Liver (tissue), 3 donors: ENCODE measurements around the gene ST7.

ENCODE experiments used
- FOXA2 ChIP-seq: IDR thresholded peaks from 2 replicates; pipeline ENCODE4 v1.6.1; 2016; ENCODE audit warnings: antibody characterized with exemption
- GABPA ChIP-seq, 2 donors: IDR thresholded peaks in 1 of 2; conservative IDR thresholded peaks in 1 of 2; 2 replicates each; pipeline ENCODE4 v1.6.1; 2016; ENCODE audit warnings: antibody characterized with exemption in 2 of 2, mild to moderate bottlenecking in 1 of 2, moderate library complexity in 1 of 2
- HNF4A ChIP-seq, 2 donors: conservative IDR thresholded peaks; 2 replicates each; pipeline ENCODE4 v1.6.1; 2016; ENCODE audit warnings: antibody characterized with exemption in 2 of 2, mild to moderate bottlenecking in 2 of 2
- JUND ChIP-seq, 2 donors: IDR thresholded peaks; 2 replicates each; pipeline ENCODE4 v1.6.1; 2016; ENCODE audit warnings: antibody characterized with exemption in 2 of 2
- MAX ChIP-seq: IDR thresholded peaks from 2 replicates; pipeline ENCODE4 v1.6.1; 2016; ENCODE audit warnings: antibody characterized with exemption
- RXRA ChIP-seq, 2 donors: IDR thresholded peaks; 2 replicates each; pipeline ENCODE4 v1.6.1; 2017 to 2018; ENCODE audit warnings: antibody characterized with exemption in 2 of 2, mild to moderate bottlenecking in 1 of 2
- SP1 ChIP-seq: IDR thresholded peaks from 2 replicates; pipeline ENCODE4 v1.6.1; 2018; ENCODE audit warnings: antibody characterized with exemption, mild to moderate bottlenecking
- TAF1 ChIP-seq: conservative IDR thresholded peaks from 2 replicates; pipeline ENCODE4 v1.6.1; 2016; ENCODE audit warnings: antibody characterized with exemption, mild to moderate bottlenecking
- YY1 ChIP-seq: IDR thresholded peaks from 2 replicates; pipeline ENCODE4 v1.6.1; 2016; ENCODE audit warnings: antibody characterized with exemption, mild to moderate bottlenecking
- TF ChIP-seq, protein P1 (sequence below): fragments of 150-350 bp; IDR thresholded peaks from 2 replicates; pipeline ENCODE4 v1.5.1; 2017; ENCODE audit warnings: improper control_type of control experiment, low read depth, low read length; ENCODE audit not compliant: missing input control
- TF ChIP-seq, protein P2 (sequence below): IDR thresholded peaks from 2 replicates; pipeline ENCODE4 v1.6.1; 2016; ENCODE audit warnings: antibody characterized with exemption, mild to moderate bottlenecking
- TF ChIP-seq, protein P3 (sequence below): IDR thresholded peaks from 2 replicates; pipeline ENCODE4 v1.6.1; 2016; ENCODE audit warnings: antibody characterized with exemption
- TF ChIP-seq, protein P4 (sequence below): IDR thresholded peaks from 2 replicates; pipeline ENCODE4 v1.6.1; 2016; ENCODE audit warnings: antibody characterized with exemption
- donor health status: healthy.
- donor health status: healthy.

DNA sequence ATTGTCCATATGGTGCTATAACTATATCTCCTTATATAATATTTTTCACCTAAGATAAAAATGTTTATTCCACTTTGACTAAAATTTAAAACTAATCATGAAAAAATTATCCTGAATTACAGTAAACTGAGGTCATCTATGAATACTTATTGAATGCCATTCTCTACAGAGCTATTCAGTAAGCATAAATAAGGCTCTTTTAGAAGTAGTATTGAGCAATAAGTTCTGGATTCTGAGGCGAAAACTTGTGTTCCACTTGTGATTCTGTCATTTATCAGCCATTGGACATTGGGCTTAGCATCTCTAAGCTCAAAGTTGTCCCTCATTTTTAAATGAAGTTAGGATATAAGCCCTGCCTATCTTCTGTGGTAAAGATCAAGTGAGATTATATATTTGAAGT lies 238.8 kb downstream of the ST7 start:
- TF ChIP-seq YY1 (no peak), TAF1 (no peak), JUND (IDR thresholded peaks at IDR 0.05) (no peak), GABPA (IDR thresholded peaks at IDR 0.05 in 1 of 2, conservative IDR thresholded peaks at IDR 0.05 in 1 of 2) (no peak), RXRA (IDR thresholded peaks at IDR 0.05) (no peak), MAX (no peak), SP1 (no peak), FOXA2 (no peak), HNF4A (conservative IDR thresholded peaks at IDR 0.05) (no peak)
- TF ChIP-seq, protein P1, sequence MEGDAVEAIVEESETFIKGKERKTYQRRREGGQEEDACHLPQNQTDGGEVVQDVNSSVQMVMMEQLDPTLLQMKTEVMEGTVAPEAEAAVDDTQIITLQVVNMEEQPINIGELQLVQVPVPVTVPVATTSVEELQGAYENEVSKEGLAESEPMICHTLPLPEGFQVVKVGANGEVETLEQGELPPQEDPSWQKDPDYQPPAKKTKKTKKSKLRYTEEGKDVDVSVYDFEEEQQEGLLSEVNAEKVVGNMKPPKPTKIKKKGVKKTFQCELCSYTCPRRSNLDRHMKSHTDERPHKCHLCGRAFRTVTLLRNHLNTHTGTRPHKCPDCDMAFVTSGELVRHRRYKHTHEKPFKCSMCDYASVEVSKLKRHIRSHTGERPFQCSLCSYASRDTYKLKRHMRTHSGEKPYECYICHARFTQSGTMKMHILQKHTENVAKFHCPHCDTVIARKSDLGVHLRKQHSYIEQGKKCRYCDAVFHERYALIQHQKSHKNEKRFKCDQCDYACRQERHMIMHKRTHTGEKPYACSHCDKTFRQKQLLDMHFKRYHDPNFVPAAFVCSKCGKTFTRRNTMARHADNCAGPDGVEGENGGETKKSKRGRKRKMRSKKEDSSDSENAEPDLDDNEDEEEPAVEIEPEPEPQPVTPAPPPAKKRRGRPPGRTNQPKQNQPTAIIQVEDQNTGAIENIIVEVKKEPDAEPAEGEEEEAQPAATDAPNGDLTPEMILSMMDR: no peak
- TF ChIP-seq, protein P2, sequence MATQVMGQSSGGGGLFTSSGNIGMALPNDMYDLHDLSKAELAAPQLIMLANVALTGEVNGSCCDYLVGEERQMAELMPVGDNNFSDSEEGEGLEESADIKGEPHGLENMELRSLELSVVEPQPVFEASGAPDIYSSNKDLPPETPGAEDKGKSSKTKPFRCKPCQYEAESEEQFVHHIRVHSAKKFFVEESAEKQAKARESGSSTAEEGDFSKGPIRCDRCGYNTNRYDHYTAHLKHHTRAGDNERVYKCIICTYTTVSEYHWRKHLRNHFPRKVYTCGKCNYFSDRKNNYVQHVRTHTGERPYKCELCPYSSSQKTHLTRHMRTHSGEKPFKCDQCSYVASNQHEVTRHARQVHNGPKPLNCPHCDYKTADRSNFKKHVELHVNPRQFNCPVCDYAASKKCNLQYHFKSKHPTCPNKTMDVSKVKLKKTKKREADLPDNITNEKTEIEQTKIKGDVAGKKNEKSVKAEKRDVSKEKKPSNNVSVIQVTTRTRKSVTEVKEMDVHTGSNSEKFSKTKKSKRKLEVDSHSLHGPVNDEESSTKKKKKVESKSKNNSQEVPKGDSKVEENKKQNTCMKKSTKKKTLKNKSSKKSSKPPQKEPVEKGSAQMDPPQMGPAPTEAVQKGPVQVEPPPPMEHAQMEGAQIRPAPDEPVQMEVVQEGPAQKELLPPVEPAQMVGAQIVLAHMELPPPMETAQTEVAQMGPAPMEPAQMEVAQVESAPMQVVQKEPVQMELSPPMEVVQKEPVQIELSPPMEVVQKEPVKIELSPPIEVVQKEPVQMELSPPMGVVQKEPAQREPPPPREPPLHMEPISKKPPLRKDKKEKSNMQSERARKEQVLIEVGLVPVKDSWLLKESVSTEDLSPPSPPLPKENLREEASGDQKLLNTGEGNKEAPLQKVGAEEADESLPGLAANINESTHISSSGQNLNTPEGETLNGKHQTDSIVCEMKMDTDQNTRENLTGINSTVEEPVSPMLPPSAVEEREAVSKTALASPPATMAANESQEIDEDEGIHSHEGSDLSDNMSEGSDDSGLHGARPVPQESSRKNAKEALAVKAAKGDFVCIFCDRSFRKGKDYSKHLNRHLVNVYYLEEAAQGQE: no peak
- TF ChIP-seq, protein P3, sequence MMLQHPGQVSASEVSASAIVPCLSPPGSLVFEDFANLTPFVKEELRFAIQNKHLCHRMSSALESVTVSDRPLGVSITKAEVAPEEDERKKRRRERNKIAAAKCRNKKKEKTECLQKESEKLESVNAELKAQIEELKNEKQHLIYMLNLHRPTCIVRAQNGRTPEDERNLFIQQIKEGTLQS: no peak
- TF ChIP-seq, protein P4, sequence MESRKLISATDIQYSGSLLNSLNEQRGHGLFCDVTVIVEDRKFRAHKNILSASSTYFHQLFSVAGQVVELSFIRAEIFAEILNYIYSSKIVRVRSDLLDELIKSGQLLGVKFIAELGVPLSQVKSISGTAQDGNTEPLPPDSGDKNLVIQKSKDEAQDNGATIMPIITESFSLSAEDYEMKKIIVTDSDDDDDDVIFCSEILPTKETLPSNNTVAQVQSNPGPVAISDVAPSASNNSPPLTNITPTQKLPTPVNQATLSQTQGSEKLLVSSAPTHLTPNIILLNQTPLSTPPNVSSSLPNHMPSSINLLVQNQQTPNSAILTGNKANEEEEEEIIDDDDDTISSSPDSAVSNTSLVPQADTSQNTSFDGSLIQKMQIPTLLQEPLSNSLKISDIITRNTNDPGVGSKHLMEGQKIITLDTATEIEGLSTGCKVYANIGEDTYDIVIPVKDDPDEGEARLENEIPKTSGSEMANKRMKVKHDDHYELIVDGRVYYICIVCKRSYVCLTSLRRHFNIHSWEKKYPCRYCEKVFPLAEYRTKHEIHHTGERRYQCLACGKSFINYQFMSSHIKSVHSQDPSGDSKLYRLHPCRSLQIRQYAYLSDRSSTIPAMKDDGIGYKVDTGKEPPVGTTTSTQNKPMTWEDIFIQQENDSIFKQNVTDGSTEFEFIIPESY: no peak
